Measurements from ENCODE around the gene PCDHA2. TPM values are rescaled to one million over a fixed set of nuclear protein-coding genes. Genes with fewer than 3 reads are reported as not detected.
"Not testable (repeated sequence)": the region's sequence is repeated elsewhere in the genome, so short reads cannot be mapped to it uniquely, and the experiment has no call there.

PCDHA2 gene
- total and polyA plus RNA-seq, 7 donors, result 0.18 TPM; not detected in 6

DNA sequence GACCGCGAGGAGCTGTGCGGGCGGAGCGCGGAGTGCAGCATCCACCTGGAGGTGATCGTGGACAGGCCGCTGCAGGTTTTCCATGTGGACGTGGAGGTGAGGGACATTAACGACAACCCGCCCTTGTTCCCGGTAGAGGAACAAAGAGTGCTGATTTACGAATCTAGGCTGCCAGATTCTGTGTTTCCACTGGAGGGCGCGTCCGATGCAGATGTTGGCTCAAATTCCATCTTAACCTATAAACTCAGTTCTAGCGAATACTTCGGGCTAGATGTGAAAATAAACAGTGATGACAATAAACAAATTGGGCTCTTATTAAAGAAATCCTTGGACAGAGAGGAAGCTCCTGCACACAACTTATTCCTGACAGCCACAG lies 33.7 kb downstream of the PCDHA2 start:
- Histone ChIP-seq H3K9me3 (peaks cover 5% of the 10 kb centered on the region), H3K36me3 (ENCODE audit: insufficient read depth in 1 of 2, low read depth in 1 of 2) (no peaks in the 10 kb centered on the region), H3K27me3 (ENCODE audit: insufficient read depth in 3 of 3, low read length in 2 of 3) (peaks cover 0 to 34% (median 8%) of the 10 kb centered on the region in 3 donors), H3K27ac (no peak overlapping the region), H3K4me3 (no peak overlapping the region), H3K4me1 (no peaks in the 10 kb centered on the region)
- no peak for DNase-seq
- 9 to 20% (median 20%) methylated on average over 16 to 18 of the region's 18 CpGs for WGBS, 3 donors
- no peak for ATAC-seq
- intact Hi-C loops (cut with DNase I), result no loop called here
- TF ChIP-seq, protein P1, sequence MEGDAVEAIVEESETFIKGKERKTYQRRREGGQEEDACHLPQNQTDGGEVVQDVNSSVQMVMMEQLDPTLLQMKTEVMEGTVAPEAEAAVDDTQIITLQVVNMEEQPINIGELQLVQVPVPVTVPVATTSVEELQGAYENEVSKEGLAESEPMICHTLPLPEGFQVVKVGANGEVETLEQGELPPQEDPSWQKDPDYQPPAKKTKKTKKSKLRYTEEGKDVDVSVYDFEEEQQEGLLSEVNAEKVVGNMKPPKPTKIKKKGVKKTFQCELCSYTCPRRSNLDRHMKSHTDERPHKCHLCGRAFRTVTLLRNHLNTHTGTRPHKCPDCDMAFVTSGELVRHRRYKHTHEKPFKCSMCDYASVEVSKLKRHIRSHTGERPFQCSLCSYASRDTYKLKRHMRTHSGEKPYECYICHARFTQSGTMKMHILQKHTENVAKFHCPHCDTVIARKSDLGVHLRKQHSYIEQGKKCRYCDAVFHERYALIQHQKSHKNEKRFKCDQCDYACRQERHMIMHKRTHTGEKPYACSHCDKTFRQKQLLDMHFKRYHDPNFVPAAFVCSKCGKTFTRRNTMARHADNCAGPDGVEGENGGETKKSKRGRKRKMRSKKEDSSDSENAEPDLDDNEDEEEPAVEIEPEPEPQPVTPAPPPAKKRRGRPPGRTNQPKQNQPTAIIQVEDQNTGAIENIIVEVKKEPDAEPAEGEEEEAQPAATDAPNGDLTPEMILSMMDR (IDR thresholded peaks at IDR 0.05), result no peak

DNA sequence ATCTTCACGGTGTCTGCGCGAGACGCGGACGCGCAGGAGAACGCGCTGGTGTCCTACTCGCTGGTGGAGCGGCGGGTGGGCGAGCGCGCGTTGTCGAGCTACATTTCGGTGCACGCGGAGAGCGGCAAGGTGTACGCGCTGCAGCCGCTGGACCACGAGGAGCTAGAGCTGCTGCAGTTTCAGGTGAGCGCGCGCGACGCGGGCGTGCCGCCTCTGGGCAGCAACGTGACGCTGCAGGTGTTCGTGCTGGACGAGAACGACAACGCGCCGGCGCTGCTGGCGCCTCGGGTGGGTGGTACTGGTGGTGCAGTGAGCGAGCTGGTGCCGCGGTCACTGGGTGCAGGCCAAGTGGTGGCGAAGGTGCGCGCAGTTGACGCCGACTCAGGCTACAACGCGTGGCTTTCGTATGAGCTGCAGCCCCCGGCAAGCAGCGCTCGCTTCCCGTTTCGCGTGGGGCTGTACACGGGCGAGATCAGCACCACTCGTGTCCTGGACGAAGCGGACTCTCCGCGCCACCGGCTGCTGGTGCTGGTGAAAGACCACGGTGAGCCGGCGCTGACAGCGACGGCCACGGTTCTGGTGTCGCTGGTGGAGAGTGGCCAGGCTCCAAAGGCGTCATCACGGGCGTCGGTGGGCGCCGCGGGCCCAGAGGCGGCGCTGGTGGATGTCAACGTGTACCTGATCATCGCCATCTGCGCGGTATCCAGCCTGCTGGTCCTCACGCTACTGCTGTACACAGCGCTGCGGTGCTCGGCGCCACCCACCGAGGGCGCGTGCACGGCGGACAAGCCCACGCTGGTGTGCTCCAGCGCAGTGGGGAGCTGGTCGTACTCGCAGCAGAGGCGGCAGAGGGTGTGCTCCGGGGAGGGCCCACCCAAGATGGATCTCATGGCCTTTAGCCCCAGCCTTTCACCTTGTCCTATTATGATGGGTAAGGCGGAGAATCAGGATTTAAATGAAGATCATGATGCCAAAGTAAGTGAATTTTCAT lies 35.2 kb downstream of the PCDHA2 start:
- 36 to 48% (median 38%) methylated on average over 96 to 106 of the region's 106 CpGs for WGBS, 3 donors
- H3K4me1 ChIP-seq; H3K4me3 ChIP-seq; ATAC-seq; intact Hi-C loops (cut with DNase I); H3K36me3 ChIP-seq (ENCODE audit: insufficient read depth in 1 of 2, low read depth in 1 of 2); H3K27ac ChIP-seq; DNase-seq; H3K9me3 ChIP-seq: not testable (repeated sequence)
- H3K27me3 ChIP-seq (ENCODE audit: insufficient read depth in 3 of 3, low read length in 2 of 3), result peaks cover 0 to 42% (median 8%) of the 10 kb centered on the region in 3 donors

DNA sequence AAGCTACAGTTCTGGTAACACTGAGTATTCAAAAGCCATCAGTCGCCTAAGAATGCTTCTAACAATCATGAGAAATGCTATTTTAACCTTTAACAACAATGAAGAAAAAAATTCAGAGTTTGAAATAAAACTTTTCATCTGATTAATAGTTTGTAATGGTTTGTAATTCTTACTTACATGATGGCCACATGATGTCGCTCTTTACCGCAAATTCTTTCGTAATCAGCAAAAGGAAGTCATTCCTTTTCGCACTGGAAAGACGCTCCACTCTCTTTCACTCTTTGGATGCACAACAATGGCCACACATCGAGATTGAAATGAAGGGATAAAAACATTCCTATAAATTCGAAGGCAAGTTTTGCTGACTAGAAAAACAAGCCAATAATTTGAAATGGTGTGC lies 39.3 kb downstream of the PCDHA2 start, which contains the start of gene PCDHA7:
PCDHA7 (plus strand) TSS at position 277 of the 400 bp plus-strand sequence; CDS start at position 392, 115 bp downstream.
- peaks cover 0 to 31% (median 5%) of the 10 kb centered on the region in 3 donors for H3K27me3 ChIP-seq (ENCODE audit: insufficient read depth in 3 of 3, low read length in 2 of 3)
- 7 to 14% (median 8%) methylated on average over 8 of the region's 8 CpGs for WGBS, 3 donors
- DNase-seq, result no peak
- no peak for ATAC-seq
- peaks cover 21% of the 10 kb centered on the region for H3K9me3 ChIP-seq
- no peak within 1 kb of the TSS for H3K27ac ChIP-seq
- intact Hi-C loops (cut with DNase I), result no loop called here
- no peaks in the 10 kb centered on the region for H3K4me1 ChIP-seq
- no peak within 1 kb of the TSS for H3K4me3 ChIP-seq
- H3K36me3 ChIP-seq (ENCODE audit: insufficient read depth in 1 of 2, low read depth in 1 of 2), result no peaks in the 10 kb centered on the region
- TF ChIP-seq, protein P1 (IDR thresholded peaks at IDR 0.05), result no peak

DNA sequence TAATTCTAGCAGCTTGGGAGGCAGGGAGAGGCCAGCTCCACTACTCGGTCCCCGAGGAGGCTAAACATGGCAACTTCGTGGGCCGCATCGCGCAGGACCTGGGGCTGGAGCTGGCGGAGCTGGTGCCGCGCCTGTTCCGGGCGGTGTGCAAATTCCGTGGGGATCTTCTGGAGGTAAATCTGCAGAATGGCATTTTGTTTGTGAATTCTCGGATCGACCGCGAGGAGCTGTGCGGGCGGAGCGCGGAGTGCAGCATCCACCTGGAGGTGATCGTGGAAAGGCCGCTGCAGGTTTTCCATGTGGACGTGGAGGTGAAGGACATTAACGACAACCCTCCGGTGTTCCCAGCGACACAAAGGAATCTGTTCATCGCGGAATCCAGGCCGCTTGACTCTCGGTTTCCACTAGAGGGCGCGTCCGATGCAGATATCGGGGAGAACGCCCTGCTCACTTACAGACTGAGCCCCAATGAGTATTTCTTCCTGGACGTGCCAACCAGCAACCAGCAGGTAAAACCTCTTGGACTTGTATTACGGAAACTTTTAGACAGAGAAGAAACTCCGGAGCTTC lies 39.9 kb downstream of the PCDHA2 start:
- H3K36me3 ChIP-seq (ENCODE audit: insufficient read depth in 1 of 2, low read depth in 1 of 2); ATAC-seq; intact Hi-C loops (cut with DNase I); H3K27ac ChIP-seq; DNase-seq; H3K4me3 ChIP-seq; H3K4me1 ChIP-seq: not testable (repeated sequence)
- H3K9me3 ChIP-seq, result peaks cover 16% of the 10 kb centered on the region
- peaks cover 0 to 31% (median 5%) of the 10 kb centered on the region in 3 donors for H3K27me3 ChIP-seq (ENCODE audit: insufficient read depth in 3 of 3, low read length in 2 of 3)
- 13 to 21% (median 16%) methylated on average over 23 to 26 of the region's 38 CpGs for WGBS, 3 donors

DNA sequence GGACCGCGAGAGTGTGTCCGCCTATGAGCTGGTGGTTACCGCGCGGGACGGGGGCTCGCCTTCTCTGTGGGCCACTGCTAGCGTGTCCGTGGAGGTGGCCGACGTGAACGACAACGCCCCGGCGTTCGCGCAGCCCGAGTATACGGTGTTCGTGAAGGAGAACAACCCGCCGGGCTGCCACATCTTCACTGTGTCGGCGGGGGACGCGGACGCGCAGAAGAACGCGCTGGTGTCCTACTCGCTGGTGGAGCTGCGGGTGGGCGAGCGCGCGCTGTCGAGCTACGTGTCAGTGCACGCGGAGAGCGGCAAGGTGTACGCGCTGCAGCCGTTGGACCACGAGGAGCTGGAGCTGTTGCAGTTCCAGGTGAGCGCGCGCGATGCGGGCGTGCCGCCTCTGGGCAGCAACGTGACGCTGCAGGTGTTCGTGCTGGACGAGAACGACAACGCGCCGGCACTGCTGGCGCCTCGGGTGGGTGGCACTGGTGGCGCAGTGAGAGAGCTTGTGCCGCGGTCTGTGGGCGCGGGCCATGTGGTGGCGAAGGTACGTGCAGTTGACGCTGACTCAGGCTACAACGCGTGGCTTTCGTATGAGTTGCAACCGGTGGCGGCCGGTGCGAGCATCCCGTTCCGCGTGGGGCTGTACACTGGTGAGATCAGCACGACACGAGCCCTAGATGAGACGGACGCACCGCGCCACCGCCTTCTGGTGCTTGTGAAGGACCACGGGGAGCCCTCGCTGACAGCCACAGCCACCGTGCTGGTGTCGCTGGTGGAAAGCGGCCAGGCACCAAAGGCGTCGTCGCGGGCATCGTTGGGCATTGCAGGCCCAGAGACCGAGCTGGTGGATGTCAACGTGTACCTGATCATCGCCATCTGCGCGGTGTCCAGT lies 41.2 kb downstream of the PCDHA2 start:
- ATAC-seq (no peak), DNase-seq (peak in 1 of 2 donors; percentile 31)
- Histone ChIP-seq H3K36me3 (ENCODE audit: insufficient read depth in 1 of 2, low read depth in 1 of 2) (no peaks in the 10 kb centered on the region), H3K4me1 (no peaks in the 10 kb centered on the region), H3K9me3 (peaks cover 16% of the 10 kb centered on the region), H3K27ac (no peak overlapping the region), H3K4me3 (no peak overlapping the region), H3K27me3 (ENCODE audit: insufficient read depth in 3 of 3, low read length in 2 of 3) (peaks cover 0 to 31% (median 5%) of the 10 kb centered on the region in 3 donors)
- intact Hi-C loops (cut with DNase I), result no loop called here
- WGBS, 3 donors, result 36 to 45% (median 37%) methylated on average over 90 to 103 of the region's 103 CpGs
- TF ChIP-seq, protein P1 (IDR thresholded peaks at IDR 0.05), result no peak
